H9 (cell line): Measurements from ENCODE around the gene NPPC. TPM values are rescaled to one million over a fixed set of nuclear protein-coding genes. Genes with fewer than 3 reads are reported as not detected.

ENCODE experiments used
- DNase-seq: peaks from one replicate; pipeline ENCODE4 v3.0.0-alpha.2; 2017
- H2AFZ ChIP-seq: one replicate; pipeline ENCODE4 v1.6.1; 2013; ENCODE audit warnings: mild to moderate bottlenecking, low read length, control low read depth, moderate library complexity
- H2AK5ac ChIP-seq: 2 replicates; pipeline ENCODE4 v1.6.1; 2013; ENCODE audit warnings: low read length, control low read depth, mixed read lengths; ENCODE audit not compliant: insufficient read length
- H2BK120ac ChIP-seq: one replicate; pipeline ENCODE4 v1.6.1; 2013; ENCODE audit warnings: low read depth, mild to moderate bottlenecking, low read length, control low read depth, inconsistent platforms; ENCODE audit not compliant: poor library complexity, severe bottlenecking
- H2BK12ac ChIP-seq: 2 replicates; pipeline ENCODE4 v1.6.1; 2013; ENCODE audit warnings: low read length, control low read depth, mixed read lengths, low read depth; ENCODE audit not compliant: insufficient read length
- H2BK15ac ChIP-seq: 2 replicates; pipeline ENCODE4 v1.6.1; 2013; ENCODE audit warnings: low read depth, low read length, control low read depth
- H2BK20ac ChIP-seq: one replicate; pipeline ENCODE4 v1.6.1; 2013; ENCODE audit warnings: low read depth, mild to moderate bottlenecking, low read length, control low read depth, inconsistent platforms; ENCODE audit not compliant: poor library complexity, severe bottlenecking
- H2BK5ac ChIP-seq: 2 replicates; pipeline ENCODE4 v1.6.1; 2013; ENCODE audit warnings: low read length, control low read depth, mixed read lengths; ENCODE audit not compliant: insufficient read length
- H3K14ac ChIP-seq: 2 replicates; pipeline ENCODE4 v1.6.1; 2013; ENCODE audit warnings: low read length, control low read depth; ENCODE audit not compliant: insufficient read depth
- H3K18ac ChIP-seq: 2 replicates; pipeline ENCODE4 v1.6.1; 2013; ENCODE audit warnings: low read depth, mild to moderate bottlenecking, mixed read lengths, low read length, control low read depth; ENCODE audit not compliant: insufficient read length
- H3K23ac ChIP-seq: 2 replicates; pipeline ENCODE4 v1.6.1; 2013; ENCODE audit warnings: low read length, control low read depth, mixed read lengths, low read depth; ENCODE audit not compliant: insufficient read length
- H3K23me2 ChIP-seq: 2 replicates; pipeline ENCODE4 v1.6.1; 2013; ENCODE audit warnings: low read depth, mild to moderate bottlenecking, mixed read lengths, low read length, control low read depth; ENCODE audit not compliant: insufficient read length, poor library complexity, severe bottlenecking
- H3K27ac ChIP-seq: 2 replicates; pipeline ENCODE4 v1.5.1; 2013; ENCODE audit warnings: low read length, control low read depth, mixed read lengths, low read depth; ENCODE audit not compliant: insufficient read length
- H3K27me3 ChIP-seq: 2 replicates; pipeline ENCODE4 v1.6.1; 2013; ENCODE audit warnings: low read length, control low read depth, inconsistent platforms; ENCODE audit not compliant: insufficient read depth
- H3K4ac ChIP-seq: 2 replicates; pipeline ENCODE4 v1.6.1; 2013; ENCODE audit warnings: low read depth, mild to moderate bottlenecking, control low read depth, inconsistent platforms, low read length, moderate library complexity
- H3K4me1 ChIP-seq: 2 replicates; pipeline ENCODE4 v1.6.1; 2013; ENCODE audit warnings: low read length, control low read depth, inconsistent platforms; ENCODE audit not compliant: insufficient read depth
- H3K4me2 ChIP-seq: 2 replicates; pipeline ENCODE4 v1.6.1; 2013; ENCODE audit warnings: low read length, control low read depth, mixed read lengths; ENCODE audit not compliant: insufficient read length, insufficient read depth
- H3K56ac ChIP-seq: 2 replicates; pipeline ENCODE4 v1.6.1; 2013; ENCODE audit warnings: low read depth, mild to moderate bottlenecking, mixed read lengths, low read length, control low read depth; ENCODE audit not compliant: insufficient read length
- H3K79me1 ChIP-seq: 2 replicates; pipeline ENCODE4 v1.6.1; 2013; ENCODE audit warnings: low read depth, mild to moderate bottlenecking, moderate library complexity, low read length, control low read depth, inconsistent platforms; ENCODE audit not compliant: insufficient read depth, poor library complexity, severe bottlenecking
- H3K79me2 ChIP-seq: 2 replicates; pipeline ENCODE4 v1.6.1; 2013; ENCODE audit warnings: low read length, control low read depth, inconsistent platforms; ENCODE audit not compliant: insufficient read depth
- H3K9ac ChIP-seq: 2 replicates; pipeline ENCODE4 v1.6.1; 2013; ENCODE audit warnings: low read length, control low read depth, mixed read lengths; ENCODE audit not compliant: insufficient read length; ENCODE audit errors: extremely low read depth
- H3K9me3 ChIP-seq: one replicate; pipeline ENCODE4 v1.6.1; 2013; ENCODE audit warnings: low read depth, low read length, inconsistent platforms; ENCODE audit not compliant: control insufficient read depth
- H3T11ph ChIP-seq: one replicate; pipeline ENCODE4 v1.6.1; 2013; ENCODE audit warnings: mild to moderate bottlenecking, low read length, control low read depth, inconsistent platforms
- H4K20me1 ChIP-seq: one replicate; pipeline ENCODE4 v1.6.1; 2013; ENCODE audit not compliant: control insufficient read depth, insufficient read length, insufficient read depth
- H4K5ac ChIP-seq: 2 replicates; pipeline ENCODE4 v1.6.1; 2013; ENCODE audit warnings: low read depth, mild to moderate bottlenecking, mixed read lengths, low read length, control low read depth; ENCODE audit not compliant: insufficient read length
- H4K8ac ChIP-seq: replicated peaks from 2 replicates; pipeline ENCODE4 v1.6.1; 2013; ENCODE audit warnings: low read length, control low read depth, mixed read lengths, low read depth; ENCODE audit not compliant: insufficient read length
- H4K91ac ChIP-seq: 2 replicates; pipeline ENCODE4 v1.6.1; 2013; ENCODE audit warnings: low read depth, mild to moderate bottlenecking, moderate library complexity, mixed read lengths, low read length, control low read depth; ENCODE audit not compliant: insufficient read length
- H3K27ac Mint-ChIP-seq, 3 experiments: 2 replicates in 2 of 3; 3 replicates in 1 of 3; pipeline ENCODE4 v1.8.0; 2020 to 2021; ENCODE audit warnings: mixed read lengths in 3 of 3, mild to moderate bottlenecking in 1 of 3, moderate library complexity in 1 of 3
- H3K27me3 Mint-ChIP-seq: 2 replicates; pipeline ENCODE4 v1.8.0; 2021; ENCODE audit warnings: low read depth, mild to moderate bottlenecking, moderate library complexity, mixed read lengths
- H3K36me3 Mint-ChIP-seq, 3 experiments: 2 replicates in 2 of 3; 3 replicates in 1 of 3; pipeline ENCODE4 v1.8.0; 2020 to 2021; ENCODE audit warnings: low read depth in 3 of 3, mixed read lengths in 3 of 3; ENCODE audit not compliant: insufficient read depth in 1 of 3
- H3K4me1 Mint-ChIP-seq, 2 experiments: 2 replicates each; pipeline ENCODE4 v1.8.0; 2020; ENCODE audit warnings: mixed read lengths in 2 of 2
- H3K4me3 Mint-ChIP-seq, 2 experiments: 2 replicates in 1 of 2; 3 replicates in 1 of 2; pipeline ENCODE4 v1.8.0; 2020 to 2021; ENCODE audit warnings: mild to moderate bottlenecking in 2 of 2, mixed read lengths in 2 of 2, moderate library complexity in 1 of 2
- H3K9me3 Mint-ChIP-seq, 2 experiments: 2 replicates in 1 of 2; 3 replicates in 1 of 2; pipeline ENCODE4 v1.8.0; 2020; ENCODE audit warnings: mild to moderate bottlenecking in 2 of 2, mixed read lengths in 2 of 2, moderate library complexity in 1 of 2
- CTCF ChIP-seq: fragments of 200-600 bp; sonication (generic); conservative IDR thresholded peaks from 3 replicates; pipeline ENCODE4 v1.8.0; 2021; ENCODE audit warnings: antibody characterized with exemption, mild to moderate bottlenecking
- WGBS: extraction: QIAGEN DNeasy Blood & Tissue Kit; methylation state at CpG from one replicate; pipeline ENCODE4 v1.1.7; 2013; ENCODE audit warnings: missing lambda C conversion rate, low lambda C conversion rate, mixed read lengths; ENCODE audit not compliant: insufficient read length; ENCODE audit errors: extremely low coverage; 5-methylcytosine and 5-hydroxymethylcytosine counted together
- total RNA-seq: library from RNA; stranded (reverse); gene quantifications from 2 replicates; pipeline ENCODE4 v1.2.1, GENCODE V29; 2021

Gene NPPC
- total RNA-seq, 1 experiment from 2014 or later: 1.1 TPM

- TF ChIP-seq CTCF: no peak
- H4K5ac ChIP-seq: no peak overlapping the region
Observed at GRCh38 chr2:231970461-231970860, 44.3 kb upstream of the NPPC start.

More at GRCh38 chr2:231970461-231970860, 44.3 kb upstream of the NPPC start:
- Histone ChIP-seq H2BK12ac (no peak overlapping the region), H3K79me2 (no peaks in the 10 kb centered on the region; the same call in 1 of the 2 replicates), H3K79me1 (no peaks in the 10 kb centered on the region), H2AFZ (no peak overlapping the region), H3K27ac (no peak overlapping the region), H3K9me3 (no peaks in the 10 kb centered on the region), H4K20me1 (no peaks in the 10 kb centered on the region), H3K4me2 (no peak overlapping the region), H4K8ac (no peak overlapping the region), H3T11ph (no peak overlapping the region), H3K56ac (no peak overlapping the region), H3K4ac (no peak overlapping the region), H2AK5ac (no peak overlapping the region), H4K91ac (no peak overlapping the region), H2BK20ac (no peak overlapping the region), H2BK5ac (no peak overlapping the region), H3K27me3 (no peaks in the 10 kb centered on the region), H3K18ac (no peak overlapping the region), H3K23me2 (no peaks in the 10 kb centered on the region), H3K14ac (no peak overlapping the region), H2BK120ac (no peak overlapping the region), H3K23ac (no peak overlapping the region), H2BK15ac (no peak overlapping the region), H3K9ac (no peak overlapping the region), H3K4me1 (no peaks in the 10 kb centered on the region)
- H3K36me3 Mint-ChIP-seq: peaks cover 4 to 18% (median 11%) of the 10 kb centered on the region in 3 experiments
- H3K27ac Mint-ChIP-seq: no peak overlapping the region
- no peak for DNase-seq
- H3K27me3 Mint-ChIP-seq: no peaks in the 10 kb centered on the region
- no peaks in the 10 kb centered on the region for H3K4me1 Mint-ChIP-seq
- H3K9me3 Mint-ChIP-seq: peaks cover 12 to 15% of the 10 kb centered on the region in 2 experiments
- no peak overlapping the region for H3K4me3 Mint-ChIP-seq
- WGBS: no CpG with 5 or more reads among the region's 3 CpGs
